ENCODE measurements around the gene CCDC91. TPM values are rescaled to one million over a fixed set of nuclear protein-coding genes. Genes with fewer than 3 reads are reported as not detected.

Gene CCDC91
- total and polyA plus RNA-seq, 9 of the 15 experiments (the other 6 are each of a cell fraction or from before 2014, with no cell fraction given) = 10.1 to 31.1 (median 26.3) TPM

- Histone ChIP-seq H3K36me3 (ENCODE audit: control insufficient read depth, insufficient read depth, low read length) (no peaks in the 10 kb centered on the region), H2AFZ (ENCODE audit: low read depth, low read length) (peak overlapping the region; percentile 83), H3K9me3 (replicated peaks; ENCODE audit: control insufficient read depth, insufficient read depth, low read depth, low read length) (no peaks in the 10 kb centered on the region), H3K27ac (ENCODE audit: extremely low read depth, low read depth, low read length) (peak overlapping the region; percentile 65), H3K4me2 (ENCODE audit: insufficient read depth, low read length) (peak overlapping the region; percentile 74), H3K9me1 (ENCODE audit: control insufficient read depth, insufficient read depth, low read length) (no peaks in the 10 kb centered on the region), H3K27me3 (ENCODE audit: control insufficient read depth in 2 of 2, insufficient read depth in 2 of 2, low read length in 2 of 2) (no peaks in the 10 kb centered on the region), H3K4me1 (replicated peaks in 1 of 2; ENCODE audit: control insufficient read depth in 2 of 2, insufficient read depth in 2 of 2, low read length in 2 of 2) (peaks cover 0 to 8% of the 10 kb centered on the region in 2 experiments; a peak in 2 of 5 replicates), H4K20me1 (replicated peaks; ENCODE audit: control insufficient read depth, insufficient read depth, low read length) (no peaks in the 10 kb centered on the region), H3K79me2 (ENCODE audit: control insufficient read depth, insufficient read depth, low read length) (no peaks in the 10 kb centered on the region), H3K4me3 (peak overlapping the region; percentile 25), H3K9ac (ENCODE audit: insufficient read depth in 1 of 2, low read depth in 2 of 2, low read length in 2 of 2) (peak overlapping the region in 1 of 2 experiments; percentile 41; a peak in 2 of 4 replicates)
- ATAC-seq (peak; percentile 85), FAIRE-seq (peak; percentile 55), DNase-seq (ENCODE audit: extremely low read depth in 1 of 4, low spot score in 3 of 4) (peak in 2 of 4 experiments; percentile 19 to 36)
- POLR2A ChIA-PET = interaction anchor here (0.8 to 1.2 kb wide), 4 partner anchors 9 to 353 kb away, joined by 3 to 7 read pairs (median 3); partner anchors contain the start of gene CCDC91
- BruUV-seq (replicated peaks) = no TSS peak
- intact Hi-C loops (cut with micrococcal nuclease) (loop anchor here (5.0 kb wide), 1 partner anchor 351 kb away; the partner anchor contains the start of gene CCDC91), in situ Hi-C loops (cut with MboI) (no loop called here)
- CTCF ChIA-PET (ENCODE audit: low intra/inter-chr PET ratio) = no interaction called here
- 7% methylated on average over 10 of the region's 10 CpGs for WGBS (ENCODE audit: insufficient coverage, low coverage, missing lambda C conversion rate)
- TF ChIP-seq MED1 (CRISPR knock-in tag; IDR thresholded peaks at IDR 0.05; ENCODE audit: borderline replicate concordance) (no peak), IRF2 (CRISPR knock-in tag; IDR thresholded peaks at IDR 0.05) (no peak), PRDM10 (IDR thresholded peaks at IDR 0.05; ENCODE audit: partially characterized antibody) (no peak), MCM3 (IDR thresholded peaks at IDR 0.05) (no peak), NONO (IDR thresholded peaks at IDR 0.05; ENCODE audit: low read depth in 2 of 2, low read length in 1 of 2) (no peak), BCOR (IDR thresholded peaks at IDR 0.05) (no peak), HMGN3 (IDR thresholded peaks at IDR 0.05; ENCODE audit: borderline replicate concordance, extremely low read depth, insufficient read length, low read depth, low read length) (no peak), MLX (CRISPR knock-in tag; conservative IDR thresholded peaks at IDR 0.05) (no peak), TGIF2 (CRISPR knock-in tag; IDR thresholded peaks at IDR 0.05) (no peak), GABPB2 (CRISPR knock-in tag; conservative IDR thresholded peaks at IDR 0.05) (no peak), BHLHE40 (IDR thresholded peaks at IDR 0.05; ENCODE audit: low read length) (no peak), BRD9 (IDR thresholded peaks at IDR 0.05; ENCODE audit: low read depth, partially characterized antibody) (peak; percentile 47), ATF1 (CRISPR knock-in tag; IDR thresholded peaks at IDR 0.05) (no peak), ATF1 (tag; IDR thresholded peaks at IDR 0.05) (no peak), IRF1 (CRISPR knock-in tag; IDR thresholded peaks at IDR 0.05; ENCODE audit: borderline replicate concordance) (no peak), RBM39 (optimal IDR thresholded peaks at IDR 0.05; ENCODE audit: low read depth, low read length) (no peak), PCBP1 (IDR thresholded peaks at IDR 0.05; ENCODE audit: low read depth, low read length, poor library complexity, severe bottlenecking) (no peak)
Measured at GRCh38 chr12:28543021-28543890, 353.0 kb downstream of the CCDC91 start.
